ENCODE results near the gene LMAN2L.

DNA sequence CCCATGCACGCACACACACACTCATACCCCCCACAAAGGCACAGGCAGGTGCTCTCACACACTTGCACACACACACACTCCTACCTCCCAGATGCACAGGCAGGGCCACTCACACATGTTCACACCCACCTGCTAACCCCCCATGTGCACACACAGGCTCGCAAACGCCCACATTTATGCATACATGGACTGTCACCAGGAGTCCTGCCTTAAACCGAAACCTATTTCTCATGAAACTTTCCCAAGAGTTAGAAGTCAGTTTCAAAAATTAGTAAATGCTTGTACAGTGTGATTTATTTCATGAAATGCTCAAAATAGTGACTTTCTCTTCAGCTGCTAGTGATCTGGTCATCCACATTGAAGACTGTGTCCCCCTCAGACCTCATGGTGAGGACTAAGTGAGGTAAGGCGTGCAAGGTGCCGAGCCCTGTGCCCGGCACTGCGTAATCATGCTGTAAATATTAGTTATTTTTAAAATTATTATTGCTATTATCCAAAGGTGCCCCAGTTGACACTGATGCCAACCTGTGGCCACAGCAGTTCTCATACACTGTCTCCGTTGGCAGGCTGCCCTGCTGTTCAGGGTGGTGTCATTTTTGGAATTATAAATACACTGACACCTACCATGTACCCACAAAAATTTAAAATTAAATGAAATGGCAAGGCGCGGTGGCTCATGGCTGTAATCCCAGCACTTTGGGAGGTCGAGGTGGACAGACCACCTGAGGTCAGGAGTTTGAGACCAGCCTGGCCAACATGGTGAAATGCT is 33.2 kb upstream of the LMAN2L start:
- TF ChIP-seq FOXP2 (optimal IDR thresholded peaks at IDR 0.05; ENCODE audit: control extremely low read depth, extremely low read length, insufficient read depth) = no peak
- TF ChIP-seq EZH2 (IDR thresholded peaks at IDR 0.05) = no peak

Measured in SK-N-MC (cell line).